COR-L47 (cell line): ENCODE results near the gene PRKCZ.
"Not testable (repeated sequence)": the region's sequence is repeated elsewhere in the genome, so short reads cannot be mapped to it uniquely, and the experiment has no call there.

ENCODE experiments used
- DNase-seq: peaks from one replicate; lab custom pipeline; 2025; lab: John Stamatoyannopoulos, UW

The PRKCZ gene

GRCh38 chr1:2134621-2135307 is 84.6 kb downstream of the PRKCZ start:
- no peak for DNase-seq

- no peak for DNase-seq
Observed at GRCh38 chr1:2135441-2135841, 85.2 kb downstream of the PRKCZ start.

GRCh38 chr1:2135941-2136340 is 85.7 kb downstream of the PRKCZ start:
- DNase-seq = no peak

- DNase-seq = no peak
Observed at GRCh38 chr1:2136386-2137235, 86.4 kb downstream of the PRKCZ start.

GRCh38 chr1:2137257-2138121 is 87.3 kb downstream of the PRKCZ start:
- DNase-seq = no peak

GRCh38 chr1:2139156-2139555 is 88.9 kb downstream of the PRKCZ start:
- DNase-seq = not testable (repeated sequence)

GRCh38 chr1:2141025-2141424 is 90.8 kb downstream of the PRKCZ start:
- DNase-seq = no peak

- DNase-seq = no peak
Observed at GRCh38 chr1:2143814-2144500, 93.7 kb downstream of the PRKCZ start.

GRCh38 chr1:2144501-2145090 is 94.4 kb downstream of the PRKCZ start:
- DNase-seq = no peak

- no peak for DNase-seq
Observed at GRCh38 chr1:2145946-2146835, 96.0 kb downstream of the PRKCZ start.

- DNase-seq = no peak
Observed at GRCh38 chr1:2146836-2147517, 96.8 kb downstream of the PRKCZ start.

- DNase-seq = not testable (repeated sequence)
Observed at GRCh38 chr1:2147869-2148268, 97.7 kb downstream of the PRKCZ start.

- no peak for DNase-seq
Observed at GRCh38 chr1:2148691-2149090, 98.5 kb downstream of the PRKCZ start.

GRCh38 chr1:2150801-2151200 is 100.6 kb downstream of the PRKCZ start:
- DNase-seq = no peak

- DNase-seq = no peak
Observed at GRCh38 chr1:2151252-2151651, 101.0 kb downstream of the PRKCZ start.

- DNase-seq = no peak
Observed at GRCh38 chr1:2151911-2152310, 101.7 kb downstream of the PRKCZ start.

GRCh38 chr1:2152954-2153353 is 102.7 kb downstream of the PRKCZ start:
- no peak for DNase-seq

- DNase-seq = no peak
Observed at GRCh38 chr1:2154022-2154421, 103.8 kb downstream of the PRKCZ start.

GRCh38 chr1:2155147-2155598 is 105.0 kb downstream of the PRKCZ start:
- DNase-seq = no peak

- DNase-seq = no peak
Observed at GRCh38 chr1:2155788-2156187, 105.6 kb downstream of the PRKCZ start.
